H1 (cell line): ENCODE measurements around the gene CLDND1. TPM values are rescaled to one million over a fixed set of nuclear protein-coding genes. Genes with fewer than 3 reads are reported as not detected.

ENCODE experiments used
- CTCF ChIA-PET: fragments of 300-600 bp; sonication (Branson Sonifier 250); formaldehyde crosslinking; loops from one replicate; lab custom pipeline; 2021; ENCODE audit not compliant: partially characterized antibody; lab: Charles Lee
- POLR2A ChIA-PET: fragments of 300-600 bp; sonication (Branson Sonifier 250); formaldehyde crosslinking; loops from one replicate; lab custom pipeline; 2021; ENCODE audit warnings: inconsistent platforms; ENCODE audit not compliant: partially characterized antibody; lab: Charles Lee
- DNase-seq, 2 experiments: peaks; one replicate each; pipeline versions ENCODE4 v3.0.0 to v3.0.0-alpha.2; 2010 to 2022; ENCODE audit warnings: low spot score in 2 of 2, low read depth in 1 of 2, mixed read lengths in 1 of 2
- FAIRE-seq: peaks from 2 replicates; lab custom pipeline; 2011; peaks lifted over from hg19 to GRCh38; lab: Jason Lieb, UNC
- H2AFZ ChIP-seq: 2 replicates; pipeline ENCODE4 v1.8.1; 2012; ENCODE audit warnings: low read length, inconsistent platforms
- H2AK5ac ChIP-seq: 2 replicates; pipeline ENCODE4 v1.6.1; 2013; ENCODE audit warnings: low read depth, low read length
- H2BK120ac ChIP-seq: replicated peaks from 2 replicates; pipeline ENCODE3; 2013; ENCODE audit warnings: low read depth, low read length, inconsistent platforms
- H2BK12ac ChIP-seq: 2 replicates; pipeline ENCODE4 v1.6.1; 2013; ENCODE audit warnings: low read depth, low read length
- H2BK15ac ChIP-seq: 2 replicates; pipeline ENCODE4 v1.6.1; 2013; ENCODE audit warnings: low read length
- H2BK20ac ChIP-seq: 2 replicates; pipeline ENCODE4 v1.6.1; 2013; ENCODE audit warnings: low read length
- H2BK5ac ChIP-seq: 2 replicates; pipeline ENCODE4 v1.6.1; 2013; ENCODE audit warnings: low read depth, low read length
- H3K14ac ChIP-seq: 2 replicates; pipeline ENCODE4 v1.6.1; 2013; ENCODE audit warnings: inconsistent platforms; ENCODE audit not compliant: insufficient read length
- H3K18ac ChIP-seq: 2 replicates; pipeline ENCODE4 v1.6.1; 2013; ENCODE audit warnings: low read length; ENCODE audit errors: extremely low read depth
- H3K23ac ChIP-seq: 2 replicates; pipeline ENCODE4 v1.6.1; 2013; ENCODE audit warnings: inconsistent platforms; ENCODE audit not compliant: insufficient read length
- H3K23me2 ChIP-seq: 2 replicates; pipeline ENCODE4 v1.6.1; 2013; ENCODE audit warnings: low read depth, low read length
- H3K27ac ChIP-seq: 2 replicates; pipeline ENCODE4 v1.6.1; 2011; ENCODE audit warnings: low read depth, low read length, inconsistent platforms
- H3K27me3 ChIP-seq, 4 experiments: replicated peaks in 1 of 4; 1 replicate in 1 of 4; 2 replicates in 3 of 4; pipeline versions ENCODE4 v1.6.1 to v1.8.1; 2011 to 2013; ENCODE audit warnings: low read length in 3 of 4, mild to moderate bottlenecking in 3 of 4, inconsistent platforms in 2 of 4, mixed read lengths in 2 of 4, moderate library complexity in 1 of 4; ENCODE audit not compliant: control insufficient read depth in 3 of 4, insufficient read depth in 3 of 4; ENCODE audit errors: extremely low read depth in 1 of 4
- H3K36me3 ChIP-seq, 4 experiments: 2 replicates each; pipeline versions ENCODE4 v1.6.1 to v1.8.1; 2011 to 2013; ENCODE audit warnings: mild to moderate bottlenecking in 4 of 4, low read length in 3 of 4, moderate library complexity in 2 of 4, control low read depth in 1 of 4, inconsistent platforms in 1 of 4; ENCODE audit not compliant: insufficient read depth in 4 of 4, control insufficient read depth in 2 of 4
- H3K4ac ChIP-seq: replicated peaks from 2 replicates; pipeline ENCODE3; 2013; ENCODE audit warnings: low read length, low read depth, mixed read lengths, inconsistent platforms; ENCODE audit not compliant: insufficient read length
- H3K4me1 ChIP-seq, 4 experiments: replicated peaks in 1 of 4; 1 replicate in 1 of 4; 2 replicates in 3 of 4; pipeline versions ENCODE4 v1.6.1 to v1.8.1; 2011 to 2013; ENCODE audit warnings: low read length in 3 of 4, inconsistent platforms in 2 of 4, mixed read lengths in 1 of 4; ENCODE audit not compliant: insufficient read depth in 4 of 4, control insufficient read depth in 3 of 4
- H3K4me2 ChIP-seq, 2 experiments: 2 replicates each; pipeline versions ENCODE4 v1.6.1 to v1.8.1; 2011 to 2013; ENCODE audit warnings: low read depth in 2 of 2, low read length in 2 of 2, control low read depth in 1 of 2, inconsistent platforms in 1 of 2, mild to moderate bottlenecking in 1 of 2; ENCODE audit not compliant: insufficient read depth in 1 of 2
- H3K4me3 ChIP-seq, 4 experiments: fragments of 200-600, 300-600 bp in 1 of 4; sonication (generic), shearing (Covaris generic), sonication (Bioruptor Twin) in 1 of 4; 2 replicates each; pipeline versions ENCODE4 v1.5.1 to v1.8.1; 2011 to 2016; ENCODE audit warnings: low read length in 4 of 4, low read depth in 3 of 4, control low read depth in 2 of 4, inconsistent platforms in 2 of 4, mild to moderate bottlenecking in 2 of 4, mixed read lengths in 1 of 4, moderate library complexity in 1 of 4; ENCODE audit not compliant: insufficient read depth in 2 of 4; ENCODE audit errors: extremely low read depth in 1 of 4
- H3K56ac ChIP-seq: replicated peaks from 2 replicates; pipeline ENCODE3; 2013; ENCODE audit warnings: low read depth, mild to moderate bottlenecking, mixed read lengths, low read length, inconsistent platforms; ENCODE audit not compliant: insufficient read length
- H3K79me1 ChIP-seq: 2 replicates; pipeline ENCODE4 v1.6.1; 2013; ENCODE audit warnings: low read depth, low read length, control low read depth
- H3K79me2 ChIP-seq, 2 experiments: 2 replicates each; pipeline versions ENCODE4 v1.6.1 to v1.8.1; 2012 to 2013; ENCODE audit warnings: low read length in 2 of 2, mild to moderate bottlenecking in 2 of 2, inconsistent platforms in 1 of 2; ENCODE audit not compliant: insufficient read depth in 2 of 2, control insufficient read depth in 1 of 2
- H3K9ac ChIP-seq, 4 experiments: replicated peaks in 1 of 4; 1 replicate in 1 of 4; 2 replicates in 3 of 4; pipeline versions ENCODE4 v1.6.1 to v1.8.1; 2011 to 2013; ENCODE audit warnings: low read depth in 3 of 4, low read length in 3 of 4, control low read depth in 2 of 4, mild to moderate bottlenecking in 2 of 4, moderate library complexity in 2 of 4, inconsistent platforms in 1 of 4; ENCODE audit errors: extremely low read depth in 1 of 4
- H3K9me3 ChIP-seq, 2 experiments: 2 replicates each; pipeline versions ENCODE4 v1.6.1 to v1.8.1; 2012 to 2013; ENCODE audit warnings: mild to moderate bottlenecking in 2 of 2, moderate library complexity in 2 of 2, control low read depth in 1 of 2, inconsistent platforms in 1 of 2, low read depth in 1 of 2, low read length in 1 of 2, mixed read lengths in 1 of 2; ENCODE audit not compliant: insufficient read depth in 2 of 2
- H4K20me1 ChIP-seq, 2 experiments: replicated peaks in 1 of 2; 2 replicates each; pipeline versions ENCODE3 to v1.8.1; 2011 to 2013; ENCODE audit warnings: inconsistent platforms in 2 of 2, low read length in 2 of 2, mild to moderate bottlenecking in 1 of 2; ENCODE audit not compliant: insufficient read depth in 2 of 2, control insufficient read depth in 1 of 2
- H4K5ac ChIP-seq: 2 replicates; pipeline ENCODE4 v1.6.1; 2013; ENCODE audit warnings: low read length, low read depth, mixed read lengths, inconsistent platforms; ENCODE audit not compliant: insufficient read length
- H4K8ac ChIP-seq: 2 replicates; pipeline ENCODE4 v1.8.0; 2013; ENCODE audit warnings: mild to moderate bottlenecking, moderate library complexity, low read length, inconsistent platforms; ENCODE audit not compliant: insufficient read depth; ENCODE audit errors: extremely low read depth
- H4K91ac ChIP-seq: replicated peaks from 2 replicates; pipeline ENCODE3; 2013; ENCODE audit warnings: low read length, mixed read lengths, inconsistent platforms; ENCODE audit not compliant: insufficient read length
- HDAC6 ChIP-seq: IDR thresholded peaks from one replicate; pipeline ENCODE4 v1.7.1; 2012; ENCODE audit warnings: low read depth, mild to moderate bottlenecking, inconsistent platforms, low read length, moderate library complexity
- PHF8 ChIP-seq: fragments of 200-600 bp; sonication (generic); conservative IDR thresholded peaks from 2 replicates; pipeline ENCODE4 v1.7.1; 2012; ENCODE audit warnings: low read depth, mild to moderate bottlenecking, inconsistent platforms, low read length, moderate library complexity
- POLR2AphosphoS5 ChIP-seq: IDR thresholded peaks from 2 replicates; pipeline ENCODE4 v1.6.1; 2011; ENCODE audit warnings: low read depth, low read length
- SP1 ChIP-seq: IDR thresholded peaks from 2 replicates; pipeline ENCODE4 v1.6.1; 2011; ENCODE audit warnings: low read depth, low read length
- TAF7 ChIP-seq: optimal IDR thresholded peaks from 2 replicates; pipeline ENCODE3; 2011; ENCODE audit warnings: low read depth, mild to moderate bottlenecking, inconsistent platforms, low read length, moderate library complexity, borderline replicate concordance
- ZNF274 ChIP-seq: IDR thresholded peaks from 2 replicates; pipeline ENCODE4 v1.7.0; 2012; ENCODE audit warnings: low read length, borderline replicate concordance; ENCODE audit errors: extremely low read depth
- WGBS, 2 experiments: shearing (Covaris generic) in 1 of 2; methylation state at CpG; one replicate each; pipeline versions ENCODE4 v1.1.6 to v1.1.7; 2013 to 2015; ENCODE audit warnings: low lambda C conversion rate in 2 of 2, mixed read lengths in 2 of 2, inconsistent platforms in 1 of 2, low coverage in 1 of 2, missing lambda C conversion rate in 1 of 2; ENCODE audit not compliant: insufficient replicate concordance in 2 of 2, insufficient coverage in 1 of 2, insufficient read length in 1 of 2; ENCODE audit errors: extremely low coverage in 1 of 2, missing lambda C conversion rate in 1 of 2; 5-methylcytosine and 5-hydroxymethylcytosine counted together
- polyA plus RNA-seq, 7 experiments: library from polyadenylated mRNA; depleted of rRNA in 3 of 7; stranded (reverse) in 5 of 7; unstranded in 2 of 7; fragments of >200 nt in 5 of 7; fragments of 200-250 nt in 2 of 7; gene quantifications; 1 replicate in 5 of 7; 2 replicates in 1 of 7; 4 replicates in 1 of 7; pipeline versions ENCODE4 v1.2.1 to v1.2.3, GENCODE V29; 2011 to 2013; ENCODE audit warnings: missing spikeins in 2 of 7, mixed read lengths in 2 of 7
- total RNA-seq: library from RNA; stranded (reverse); fragmentation: NEBNext Ultra II Directional; extraction: Animal tissue kit (Norgen Biotek cat#: 25700); gene quantifications from 2 replicates; pipeline ENCODE4 v1.2.1, GENCODE V29; 2021
- TF ChIP-seq, protein P1 (sequence below): IDR thresholded peaks from 2 replicates; pipeline ENCODE4 v1.6.1; 2011; ENCODE audit warnings: low read length, improper control_type of control experiment
- TF ChIP-seq, protein P2 (sequence below): IDR thresholded peaks from 2 replicates; pipeline ENCODE4 v1.6.1; 2011; ENCODE audit warnings: low read depth, mild to moderate bottlenecking, low read length; ENCODE audit not compliant: insufficient read depth
- TF ChIP-seq, protein P3 (sequence below): IDR thresholded peaks from 2 replicates; pipeline ENCODE4 v1.6.1; 2012; ENCODE audit warnings: inconsistent platforms

Gene CLDND1
- total and polyA plus RNA-seq, 2 of the 8 experiments (the other 6 are each of a cell fraction or from before 2014, with no cell fraction given), result 68.2 to 152 TPM

DNA sequence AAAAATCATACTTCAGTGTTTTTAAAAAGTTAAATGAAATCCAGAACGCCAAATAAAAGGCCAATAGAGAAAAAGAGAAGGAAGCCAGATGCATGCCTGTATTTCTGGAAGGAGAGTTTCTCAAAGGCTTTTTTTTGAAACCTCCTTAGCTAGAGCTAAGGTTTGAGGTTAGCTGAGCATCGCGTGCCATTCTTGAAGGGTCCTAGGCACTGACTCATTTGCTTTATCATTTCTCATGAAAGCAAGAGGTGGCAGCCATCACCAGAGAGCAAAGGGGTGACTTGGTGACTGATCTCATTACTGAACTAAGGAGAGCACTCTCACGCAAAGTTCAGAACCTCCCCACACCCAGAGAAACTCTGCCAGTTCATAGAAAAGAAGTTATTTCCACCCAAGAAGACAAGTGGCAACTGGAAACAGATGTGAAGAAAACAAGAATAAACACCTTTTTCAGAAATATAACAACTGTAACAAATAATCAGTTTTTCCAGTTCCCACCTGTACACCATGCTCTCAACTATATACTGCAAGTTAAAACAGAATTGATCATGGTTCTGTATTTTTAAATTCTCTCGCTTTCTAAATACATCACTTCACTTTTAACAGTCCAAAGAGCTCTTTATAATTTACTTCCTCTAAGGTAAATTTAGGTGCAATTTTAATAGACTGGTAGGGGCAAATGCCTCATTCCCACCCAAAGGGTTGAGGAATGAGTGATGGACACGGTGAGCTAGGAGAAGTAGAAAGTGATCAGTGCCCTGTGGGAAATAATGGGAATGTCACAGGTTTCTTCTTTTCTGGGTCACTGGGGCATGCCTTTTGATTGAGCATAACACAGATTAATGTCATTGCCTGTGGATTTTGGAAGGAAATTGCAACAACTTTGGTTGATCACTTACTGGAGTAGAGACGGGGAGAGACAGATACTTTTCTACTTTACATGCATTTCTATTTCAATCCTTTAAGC, 33.7 kb upstream of the CLDND1 start:
- no peak overlapping the region for H3K18ac ChIP-seq
- no peak overlapping the region for H3K56ac ChIP-seq
- H3K79me2 ChIP-seq, result no peaks in the 10 kb centered on the region
- H3K79me1 ChIP-seq, result no peaks in the 10 kb centered on the region
- H2AK5ac ChIP-seq, result no peak overlapping the region
- H4K20me1 ChIP-seq, result no peaks in the 10 kb centered on the region
- H4K5ac ChIP-seq, result no peak overlapping the region
- no peak overlapping the region for H4K91ac ChIP-seq
- H2BK5ac ChIP-seq, result no peak overlapping the region
- peaks cover 0 to 1% (median 0%) of the 10 kb centered on the region in 4 experiments; a peak in 1 of 7 replicates for H3K27me3 ChIP-seq
- H2BK120ac ChIP-seq, result no peak overlapping the region
- H3K14ac ChIP-seq, result no peak overlapping the region
- no peak overlapping the region for H3K4me3 ChIP-seq
- no peak overlapping the region for H2BK20ac ChIP-seq
- DNase-seq (no peak), FAIRE-seq (no peak)
- no peaks in the 10 kb centered on the region for H3K23me2 ChIP-seq
- no peak overlapping the region for H2BK15ac ChIP-seq
- no peak overlapping the region for H3K9ac ChIP-seq
- H3K9me3 ChIP-seq, result no peaks in the 10 kb centered on the region
- H2AFZ ChIP-seq, result no peak overlapping the region
- H3K4ac ChIP-seq, result no peak overlapping the region
- no peak overlapping the region for H3K4me2 ChIP-seq
- H3K36me3 ChIP-seq, result no peaks in the 10 kb centered on the region
- no peak overlapping the region for H4K8ac ChIP-seq
- no peak overlapping the region for H3K27ac ChIP-seq
- 94% methylated on average over 7 of the region's 7 CpGs; no CpG with 5 or more reads in 1 of the 2 experiments for WGBS, 2 experiments
- POLR2A ChIA-PET, result no interaction called here
- H3K23ac ChIP-seq, result no peak overlapping the region
- CTCF ChIA-PET, result interaction anchor here (0.6 kb wide), 2 partner anchors 8 to 9 kb away, joined by 3 read pairs; no protein-coding TSS in a partner anchor
- no peak overlapping the region for H2BK12ac ChIP-seq
- H3K4me1 ChIP-seq, result no peaks in the 10 kb centered on the region
- TF ChIP-seq, protein P1, sequence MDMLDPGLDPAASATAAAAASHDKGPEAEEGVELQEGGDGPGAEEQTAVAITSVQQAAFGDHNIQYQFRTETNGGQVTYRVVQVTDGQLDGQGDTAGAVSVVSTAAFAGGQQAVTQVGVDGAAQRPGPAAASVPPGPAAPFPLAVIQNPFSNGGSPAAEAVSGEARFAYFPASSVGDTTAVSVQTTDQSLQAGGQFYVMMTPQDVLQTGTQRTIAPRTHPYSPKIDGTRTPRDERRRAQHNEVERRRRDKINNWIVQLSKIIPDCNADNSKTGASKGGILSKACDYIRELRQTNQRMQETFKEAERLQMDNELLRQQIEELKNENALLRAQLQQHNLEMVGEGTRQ, result no peak
- no peak for TF ChIP-seq TAF7
- no peak for TF ChIP-seq ZNF274
- TF ChIP-seq, protein P2, sequence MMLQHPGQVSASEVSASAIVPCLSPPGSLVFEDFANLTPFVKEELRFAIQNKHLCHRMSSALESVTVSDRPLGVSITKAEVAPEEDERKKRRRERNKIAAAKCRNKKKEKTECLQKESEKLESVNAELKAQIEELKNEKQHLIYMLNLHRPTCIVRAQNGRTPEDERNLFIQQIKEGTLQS, result no peak
- no peak for TF ChIP-seq SP1
- TF ChIP-seq HDAC6, result no peak
- TF ChIP-seq, protein P3, sequence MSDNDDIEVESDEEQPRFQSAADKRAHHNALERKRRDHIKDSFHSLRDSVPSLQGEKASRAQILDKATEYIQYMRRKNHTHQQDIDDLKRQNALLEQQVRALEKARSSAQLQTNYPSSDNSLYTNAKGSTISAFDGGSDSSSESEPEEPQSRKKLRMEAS, result no peak
- TF ChIP-seq POLR2AphosphoS5, result no peak
- TF ChIP-seq PHF8, result no peak
